HG03097 (cell line): ENCODE data around the gene MARCHF3.
"Not testable (repeated sequence)": the region's sequence is repeated elsewhere in the genome, so short reads cannot be mapped to it uniquely, and the experiment has no call there.

Experiments used
- ATAC-seq: cut with Tn5 transposase; IDR thresholded peaks from one replicate; pipeline ENCODE4 v1.9.1; 2021; ENCODE audit not compliant: unreplicated experiment, low FRiP score

MARCHF3 gene

GRCh38 chr5:127053049-127053448 is 22.7 kb upstream of the MARCHF3 start:
- ATAC-seq, result no peak

GRCh38 chr5:127051591-127051990 is 21.2 kb upstream of the MARCHF3 start:
- ATAC-seq, result no peak

GRCh38 chr5:127046343-127047072 is 16.1 kb upstream of the MARCHF3 start:
- no peak for ATAC-seq

- no peak for ATAC-seq
Measured at GRCh38 chr5:127042593-127042992, 12.2 kb upstream of the MARCHF3 start.

- ATAC-seq, result no peak
Measured at GRCh38 chr5:127041571-127041970, 11.2 kb upstream of the MARCHF3 start.

DNA sequence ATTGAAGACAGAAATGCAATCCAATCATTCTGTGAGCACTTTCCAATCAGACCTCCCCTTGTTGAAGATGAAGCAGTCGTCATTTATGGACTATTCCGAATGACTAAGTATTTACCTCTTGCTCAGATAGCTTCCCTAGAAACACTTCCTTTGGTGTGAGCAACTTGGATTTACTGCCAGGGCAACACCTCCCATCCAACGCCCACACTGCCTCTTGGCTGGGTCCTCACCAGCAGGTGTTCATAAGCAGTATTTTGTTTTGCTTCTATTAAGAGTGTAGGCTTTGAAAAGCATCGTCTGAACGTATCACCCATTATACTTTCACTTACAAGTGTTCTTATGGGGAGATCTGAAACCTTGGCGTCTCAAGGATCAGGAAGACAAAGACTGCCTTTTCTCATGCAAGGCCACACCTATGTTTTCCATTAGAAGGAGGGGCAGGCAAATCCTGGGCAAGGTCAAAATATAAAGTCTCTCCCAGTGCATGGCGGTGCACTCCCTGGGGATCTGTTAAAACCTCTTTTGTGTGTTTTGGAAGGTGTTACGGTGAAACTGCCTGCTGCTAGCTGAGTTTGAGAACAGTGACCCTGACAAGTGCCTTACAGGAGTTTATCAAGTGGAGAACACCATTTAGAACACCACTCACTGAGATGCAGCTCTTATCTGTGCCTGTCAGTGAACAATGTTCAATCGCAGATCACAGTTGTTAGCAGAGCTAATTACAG is 10.6 kb upstream of the MARCHF3 start:
- no peak for ATAC-seq

GRCh38 chr5:127038550-127038949 is 8.2 kb upstream of the MARCHF3 start:
- ATAC-seq, result no peak

DNA sequence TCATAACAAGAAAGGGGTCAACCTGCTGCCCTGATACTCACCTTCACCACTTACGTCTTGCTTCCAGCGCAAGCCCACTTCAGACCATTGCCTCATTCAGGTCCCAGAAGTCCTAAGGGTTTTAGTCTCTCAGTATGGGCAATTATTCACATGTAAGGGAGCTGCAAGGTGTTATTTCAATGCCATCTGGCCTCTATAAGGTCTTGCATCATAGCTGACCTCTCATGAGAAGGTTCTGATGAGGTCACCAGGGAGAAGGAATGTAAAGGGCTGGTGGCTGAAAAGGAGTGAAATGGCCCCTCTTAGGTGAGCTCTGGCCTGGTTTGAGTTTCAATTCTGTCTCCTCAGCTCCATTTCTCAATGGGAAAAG is 1.5 kb upstream of the MARCHF3 start:
- ATAC-seq, result no peak

DNA sequence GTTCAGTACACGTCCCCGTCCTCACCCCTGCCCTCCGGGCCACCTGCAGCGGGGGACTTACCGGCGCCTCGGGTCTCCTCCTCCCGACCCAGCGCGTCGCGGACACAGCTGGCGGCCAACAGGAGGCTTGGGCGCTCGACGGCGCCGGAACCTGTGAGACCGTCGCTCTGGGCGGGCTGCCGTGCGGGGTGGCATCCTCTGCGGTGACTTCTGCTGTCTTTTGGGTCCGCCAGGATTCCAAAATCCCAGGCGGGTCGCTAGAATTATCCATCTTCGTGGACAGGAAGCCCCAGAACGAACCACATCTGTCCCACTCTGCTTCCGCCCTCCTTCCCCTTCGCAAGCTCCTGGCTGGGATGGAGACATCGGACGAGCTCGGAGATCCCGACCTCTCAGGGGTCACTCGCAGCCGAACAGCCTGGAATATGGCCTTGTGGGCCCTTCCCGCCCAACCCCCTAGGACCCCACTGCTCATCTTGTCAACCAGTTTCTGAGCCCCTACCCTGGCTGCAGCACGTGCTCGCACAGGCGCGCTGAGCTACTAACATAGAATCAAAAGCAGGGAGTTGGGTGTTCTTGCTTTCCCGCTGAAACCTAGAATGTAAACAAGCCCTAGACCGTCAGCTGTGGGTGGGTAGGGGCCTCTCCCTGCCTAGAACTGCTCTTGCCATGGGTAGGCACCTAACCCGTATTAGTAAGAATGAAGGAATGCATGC is 947 bp upstream of the MARCHF3 start:
- ATAC-seq, result no peak

DNA sequence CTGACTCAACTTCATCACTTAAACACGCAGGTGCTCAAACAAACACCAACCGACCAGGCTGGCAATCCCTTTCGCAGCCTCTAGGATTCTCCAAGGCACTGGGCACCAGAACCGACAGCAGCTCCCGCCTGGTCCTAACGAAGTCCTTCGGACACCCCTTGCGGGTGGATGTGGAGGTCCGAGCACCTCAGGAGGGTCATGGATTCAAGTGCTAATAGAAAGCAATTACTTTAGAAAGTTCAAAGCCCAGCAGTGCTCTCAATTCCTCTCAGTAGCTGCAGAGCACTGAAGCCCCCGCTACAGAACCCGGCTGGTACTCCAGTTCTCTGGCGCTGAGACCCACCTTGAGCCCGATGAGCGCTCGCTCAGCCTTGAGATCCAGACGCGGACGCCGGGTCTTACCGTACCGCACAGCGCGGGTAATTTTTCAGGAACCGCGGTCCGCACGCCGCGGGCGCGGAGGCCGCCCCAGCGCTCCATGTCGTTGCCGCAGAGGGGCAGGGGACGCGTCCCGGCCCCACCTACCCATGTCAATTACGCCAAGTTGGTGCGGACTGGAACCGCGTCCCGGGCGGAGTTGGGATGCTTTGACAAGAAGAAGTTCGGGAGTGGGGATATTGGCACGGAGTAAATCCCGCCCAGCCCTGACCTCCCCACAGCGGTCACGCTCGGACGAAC is 638 bp downstream of the MARCHF3 start:
- no peak for ATAC-seq

DNA sequence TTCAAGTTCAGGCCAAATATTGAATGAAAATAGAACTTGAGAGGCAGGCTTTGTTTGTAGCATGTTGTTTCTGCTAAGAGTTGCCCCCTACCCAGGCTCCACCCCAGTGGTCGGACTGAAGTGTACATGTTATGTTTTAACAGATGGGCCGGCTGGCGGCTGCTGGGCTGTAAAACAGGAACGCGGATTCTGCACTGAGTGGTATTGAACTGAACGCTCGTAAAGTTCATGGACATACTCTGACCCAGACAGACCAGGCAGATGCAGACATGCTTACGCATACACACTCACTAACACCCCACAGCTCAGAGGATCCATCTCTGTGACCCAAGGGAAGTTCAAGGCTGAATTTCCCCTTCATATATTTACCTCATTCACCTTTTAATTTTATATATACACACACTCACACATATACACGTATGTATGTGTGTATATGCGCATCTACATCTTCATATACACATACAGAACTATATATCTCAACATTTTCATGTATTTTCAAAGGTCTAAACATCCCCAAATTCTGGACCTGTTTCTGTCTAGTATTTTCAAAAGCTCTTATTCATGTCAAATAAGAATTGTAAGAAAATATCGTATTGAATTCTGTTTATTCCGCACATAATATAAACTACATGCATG is 1.4 kb downstream of the MARCHF3 start:
- no peak for ATAC-seq

GRCh38 chr5:127027539-127027938 is 2.8 kb downstream of the MARCHF3 start:
- ATAC-seq, result no peak

GRCh38 chr5:127026166-127026565 is 4.2 kb downstream of the MARCHF3 start:
- no peak for ATAC-seq

- ATAC-seq, result no peak
Measured at GRCh38 chr5:127025467-127025866, 4.9 kb downstream of the MARCHF3 start.

DNA sequence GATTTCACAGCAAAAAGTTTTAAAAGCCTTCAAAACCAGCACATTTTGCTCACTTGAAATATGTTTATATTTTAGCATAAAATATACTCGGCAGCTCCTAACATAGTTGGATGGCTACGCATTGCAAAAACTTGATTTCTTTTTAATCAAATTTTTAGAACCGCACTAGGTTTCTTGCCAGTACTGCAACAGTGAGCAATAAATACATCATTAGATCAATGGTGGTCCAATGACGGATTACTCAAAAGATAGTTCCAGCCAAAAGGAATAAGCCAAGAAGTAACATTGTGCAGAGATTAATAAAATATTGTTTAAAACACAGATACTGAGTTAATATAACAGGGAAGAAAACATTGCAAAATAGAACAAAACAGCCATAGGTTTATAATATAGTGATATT is 5.5 kb downstream of the MARCHF3 start:
- no peak for ATAC-seq

DNA sequence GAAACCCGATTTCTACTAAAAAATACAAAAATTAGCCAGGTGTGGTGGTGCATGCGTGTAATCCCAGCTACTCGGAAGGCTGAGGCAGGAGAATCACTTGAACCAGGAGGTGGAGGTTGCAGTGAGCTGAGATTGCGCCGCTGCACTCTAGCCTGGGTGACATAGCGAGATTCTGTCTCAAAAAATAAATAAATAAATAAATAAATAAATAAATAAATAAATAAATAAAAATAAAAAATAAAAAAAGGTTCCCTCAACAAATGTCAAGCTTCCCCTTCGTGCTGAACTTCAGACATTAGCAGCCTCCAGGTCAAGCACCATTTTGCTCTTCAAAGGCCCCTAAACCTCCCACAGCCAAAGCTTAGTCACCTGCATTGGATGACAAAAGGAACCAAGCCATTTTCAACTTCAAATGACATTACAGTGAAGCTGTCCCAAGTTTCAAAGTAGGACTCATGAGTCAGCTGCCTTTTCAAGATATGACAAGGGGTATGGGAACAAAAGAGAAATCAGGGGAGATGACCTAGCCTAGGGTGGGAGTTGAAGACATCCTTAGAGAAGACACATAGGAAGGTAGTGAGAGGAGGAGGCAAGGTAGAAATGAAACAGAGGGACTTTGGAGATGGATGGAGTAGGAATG is 6.7 kb downstream of the MARCHF3 start:
- ATAC-seq, result not testable (repeated sequence)

DNA sequence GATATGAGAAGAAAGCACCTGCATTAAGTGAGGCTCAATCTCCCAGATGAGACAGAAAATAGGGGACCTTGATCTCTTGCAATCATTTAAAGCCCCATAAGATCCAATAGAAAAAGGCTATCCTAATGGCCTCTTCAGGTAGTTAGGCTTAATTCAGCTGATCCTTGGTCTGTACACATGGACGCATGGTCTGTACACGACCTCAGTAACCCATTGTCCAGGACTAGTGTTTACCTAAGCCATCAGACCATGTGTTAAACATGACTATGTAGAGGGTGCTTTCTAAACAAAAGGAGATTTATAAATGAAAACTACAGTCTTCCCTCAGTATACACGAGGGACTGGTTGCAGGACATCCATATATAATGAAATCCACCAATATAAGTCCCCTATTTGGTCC is 7.5 kb downstream of the MARCHF3 start:
- no peak for ATAC-seq

DNA sequence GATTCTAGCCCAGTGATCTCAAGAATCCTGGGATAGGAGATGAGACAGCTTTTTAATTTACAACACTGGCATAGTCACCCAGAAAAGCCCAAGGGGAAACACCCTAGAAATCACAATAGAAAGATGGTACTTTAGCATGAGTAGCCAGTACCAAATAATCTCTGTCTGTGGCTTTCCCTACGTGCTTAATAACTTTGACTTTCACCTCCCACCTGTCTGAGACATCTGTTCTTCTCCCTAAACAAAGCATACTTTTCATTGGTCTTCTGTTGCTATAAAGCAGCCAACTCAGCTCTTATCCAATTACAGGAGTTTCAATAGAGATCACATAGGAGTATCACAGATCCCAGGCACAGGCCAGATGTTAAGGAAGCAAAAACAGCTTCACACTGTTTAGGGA is 10.4 kb downstream of the MARCHF3 start:
- ATAC-seq, result no peak

- ATAC-seq, result not testable (repeated sequence)
Measured at GRCh38 chr5:127016722-127017121, 13.6 kb downstream of the MARCHF3 start.

DNA sequence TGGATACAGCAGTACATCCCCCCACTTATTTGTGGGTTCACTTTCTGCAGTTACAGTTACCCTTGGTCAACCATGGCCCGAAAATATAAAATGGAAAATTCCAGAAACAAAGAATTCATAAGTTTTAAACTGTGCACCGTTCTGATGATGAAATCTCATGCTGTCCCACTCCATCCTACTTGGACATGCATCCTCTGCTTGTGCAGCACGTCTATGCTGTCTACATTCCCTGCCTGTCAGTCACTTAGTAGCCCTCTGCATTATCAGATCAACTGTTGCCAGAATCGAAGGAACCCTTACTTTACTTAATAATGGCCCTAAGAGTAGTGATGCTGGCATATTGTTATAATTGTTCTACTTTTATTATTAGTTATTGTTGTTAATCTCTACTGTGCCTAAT is 14.6 kb downstream of the MARCHF3 start:
- ATAC-seq, result no peak
